Activated CD4-positive, alpha-beta T cell treated with anti-CD3 and anti-CD28 coated beads for 1 hour (primary cell): ENCODE data around the gene AHCY.
"Not testable (repeated sequence)": the region's sequence is repeated elsewhere in the genome, so short reads cannot be mapped to it uniquely, and the experiment has no call there.

ENCODE experiments used
- DNase-seq: peaks from one replicate; pipeline ENCODE4 v3.0.0-alpha.2; 2020

AHCY gene

GRCh38 chr20:34252431-34253086 is 50.6 kb downstream of the AHCY start:
- DNase-seq: not testable (repeated sequence)

GRCh38 chr20:34251619-34252018 is 51.5 kb downstream of the AHCY start:
- DNase-seq: no peak

- no peak for DNase-seq
These were observed 53.1 kb downstream of the AHCY start for GRCh38 chr20:34250005-34250404.

- no peak for DNase-seq
These were observed 53.9 kb downstream of the AHCY start for GRCh38 chr20:34249291-34249690.

- no peak for DNase-seq
These were observed 57.0 kb downstream of the AHCY start for GRCh38 chr20:34246126-34246626.

- DNase-seq: no peak
These were observed 59.8 kb downstream of the AHCY start for GRCh38 chr20:34243377-34243776.

GRCh38 chr20:34242879-34243278 is 60.3 kb downstream of the AHCY start:
- DNase-seq: no peak

- DNase-seq: not testable (repeated sequence)
These were observed 61.1 kb downstream of the AHCY start for GRCh38 chr20:34242015-34242414.

- no peak for DNase-seq
These were observed 62.2 kb downstream of the AHCY start, which contains the start of gene ASIP for GRCh38 chr20:34240693-34241615. Gene ASIP, plus strand, starts transcription at chr20:34241423. Its CDS starts 18,952 bp downstream, at chr20:34260375.

GRCh38 chr20:34240121-34240520 is 63.0 kb downstream of the AHCY start:
- DNase-seq: no peak

- no peak for DNase-seq
These were observed 65.2 kb downstream of the AHCY start for GRCh38 chr20:34237942-34238341.

GRCh38 chr20:34235875-34236274 is 67.3 kb downstream of the AHCY start:
- no peak for DNase-seq

GRCh38 chr20:34233687-34234086 is 69.5 kb downstream of the AHCY start:
- DNase-seq: no peak

GRCh38 chr20:34232494-34233087 is 70.6 kb downstream of the AHCY start:
- no peak for DNase-seq

- no peak for DNase-seq
These were observed 71.5 kb downstream of the AHCY start for GRCh38 chr20:34231634-34232033.
